ENCODE data around the gene HYAL2.

DNA sequence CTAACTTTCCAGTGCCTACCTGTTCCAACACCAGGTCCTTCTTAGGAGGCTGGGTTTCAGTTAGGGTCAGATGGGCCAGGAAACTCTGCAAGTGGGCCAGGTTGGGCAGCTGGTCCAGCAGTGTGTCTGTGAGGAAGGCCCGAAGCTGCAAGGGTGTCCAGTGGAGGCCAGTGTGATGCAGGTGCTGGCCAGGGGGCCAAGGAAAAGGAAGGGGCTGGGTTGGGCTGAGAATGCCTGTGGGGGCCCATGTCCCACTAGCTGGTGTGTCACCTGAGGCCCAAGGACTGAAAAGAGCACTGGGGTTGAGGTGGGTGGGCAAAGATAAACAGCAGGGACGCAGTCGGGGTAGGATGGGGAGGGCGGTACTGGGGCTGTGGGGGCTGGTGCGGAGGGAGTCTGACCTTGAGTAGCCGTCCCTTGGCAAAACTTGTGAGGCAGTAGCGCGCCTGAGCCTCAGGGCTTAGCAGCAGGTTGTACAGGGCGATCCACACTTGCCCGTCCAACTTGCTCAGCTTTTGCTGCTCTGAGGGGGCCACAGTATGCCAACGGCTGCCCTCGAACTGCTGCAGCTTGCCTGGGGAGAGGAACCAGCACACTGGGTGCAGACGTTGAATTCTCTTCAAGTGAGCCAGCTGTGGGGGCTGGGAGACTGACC is 19.6 kb upstream of the HYAL2 start:
- TF ChIP-seq POLR2A (IDR thresholded peaks at IDR 0.05), result no peak
- TF ChIP-seq CTCF (IDR thresholded peaks at IDR 0.05), result no peak

Measured in ovary (tissue), 3 donors.